Osteocyte (in vitro differentiated cells): ENCODE data around the gene RALGPS1. TPM values are rescaled to one million over a fixed set of nuclear protein-coding genes. Genes with fewer than 3 reads are reported as not detected.

Source experiments
- DNase-seq: peaks from one replicate; pipeline ENCODE4 v3.0.0; 2021; ENCODE audit warnings: mixed read lengths; ENCODE audit not compliant: unreplicated experiment; ENCODE audit errors: extremely low spot score
- H3K27ac Mint-ChIP-seq: one replicate; pipeline ENCODE4 v1.8.0; 2021; ENCODE audit warnings: mild to moderate bottlenecking, mixed read lengths; ENCODE audit not compliant: unreplicated experiment
- H3K27me3 Mint-ChIP-seq: one replicate; pipeline ENCODE4 v1.8.0; 2021; ENCODE audit warnings: mixed read lengths; ENCODE audit not compliant: unreplicated experiment
- H3K36me3 Mint-ChIP-seq: one replicate; pipeline ENCODE4 v1.8.0; 2021; ENCODE audit warnings: mixed read lengths; ENCODE audit not compliant: unreplicated experiment
- H3K4me1 Mint-ChIP-seq: one replicate; pipeline ENCODE4 v1.8.0; 2021; ENCODE audit warnings: mixed read lengths; ENCODE audit not compliant: unreplicated experiment
- H3K4me3 Mint-ChIP-seq: one replicate; pipeline ENCODE4 v1.8.0; 2021; ENCODE audit warnings: mild to moderate bottlenecking, moderate library complexity, mixed read lengths; ENCODE audit not compliant: unreplicated experiment
- H3K9me3 Mint-ChIP-seq: one replicate; pipeline ENCODE4 v1.8.0; 2021; ENCODE audit warnings: mixed read lengths; ENCODE audit not compliant: unreplicated experiment
- total RNA-seq: library from RNA; stranded (reverse); gene quantifications from 2 replicates; pipeline ENCODE4 v1.2.1, GENCODE V29; 2021
- TF ChIP-seq, protein P1 (sequence below): fragments of 200-600 bp; sonication (generic); IDR thresholded peaks from 2 replicates; pipeline ENCODE4 v1.5.0; 2021; ENCODE audit warnings: antibody characterized with exemption, mild to moderate bottlenecking, moderate library complexity

Gene RALGPS1
- total RNA-seq, 1 donor from 2014 or later, result 9.9 TPM

DNA sequence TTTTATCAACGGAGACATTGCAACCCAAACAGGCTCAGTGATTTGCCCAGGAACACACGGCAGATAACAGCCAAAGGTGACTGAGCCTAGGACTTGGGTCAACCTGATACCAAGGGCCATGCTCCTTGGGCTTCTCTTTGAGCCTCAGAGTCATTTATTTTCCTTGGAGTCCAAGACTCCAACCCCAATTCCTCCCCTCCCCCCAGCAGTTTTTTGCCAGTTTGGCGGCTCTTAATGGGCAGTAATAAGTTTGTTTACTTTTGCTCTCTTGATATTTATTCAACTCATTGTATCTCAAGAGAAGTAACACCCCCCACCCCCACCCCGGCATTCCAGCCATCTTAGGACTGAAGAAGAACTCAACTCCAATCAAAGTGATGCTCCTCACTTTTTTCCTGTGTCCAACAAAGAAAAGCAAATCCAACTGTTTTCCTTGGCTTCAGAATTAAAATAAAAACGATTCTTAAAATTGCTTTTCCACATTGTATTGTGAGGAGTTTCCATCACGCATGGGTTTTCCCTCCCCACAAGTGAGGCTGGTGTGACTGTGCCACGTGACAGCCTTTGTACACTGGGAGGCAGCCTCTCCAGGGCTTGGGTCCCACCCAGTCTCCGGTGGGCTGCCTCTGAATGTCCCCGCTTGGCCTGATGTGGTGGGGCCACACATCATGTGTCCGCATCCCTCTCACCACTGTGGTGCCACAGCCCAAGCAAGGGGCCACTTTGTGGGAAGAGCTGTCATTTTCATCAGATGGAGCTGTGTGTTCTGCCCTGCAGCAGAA is 198.8 kb downstream of the RALGPS1 start:
- no peaks in the 10 kb centered on the region for H3K9me3 Mint-ChIP-seq
- peak overlapping the region; percentile 71 for H3K27ac Mint-ChIP-seq
- H3K36me3 Mint-ChIP-seq, result peaks cover 3% of the 10 kb centered on the region
- peaks cover 18% of the 10 kb centered on the region for H3K4me1 Mint-ChIP-seq
- H3K4me3 Mint-ChIP-seq, result no peak overlapping the region
- H3K27me3 Mint-ChIP-seq, result no peaks in the 10 kb centered on the region
- DNase-seq, result no peak
- TF ChIP-seq, protein P1, sequence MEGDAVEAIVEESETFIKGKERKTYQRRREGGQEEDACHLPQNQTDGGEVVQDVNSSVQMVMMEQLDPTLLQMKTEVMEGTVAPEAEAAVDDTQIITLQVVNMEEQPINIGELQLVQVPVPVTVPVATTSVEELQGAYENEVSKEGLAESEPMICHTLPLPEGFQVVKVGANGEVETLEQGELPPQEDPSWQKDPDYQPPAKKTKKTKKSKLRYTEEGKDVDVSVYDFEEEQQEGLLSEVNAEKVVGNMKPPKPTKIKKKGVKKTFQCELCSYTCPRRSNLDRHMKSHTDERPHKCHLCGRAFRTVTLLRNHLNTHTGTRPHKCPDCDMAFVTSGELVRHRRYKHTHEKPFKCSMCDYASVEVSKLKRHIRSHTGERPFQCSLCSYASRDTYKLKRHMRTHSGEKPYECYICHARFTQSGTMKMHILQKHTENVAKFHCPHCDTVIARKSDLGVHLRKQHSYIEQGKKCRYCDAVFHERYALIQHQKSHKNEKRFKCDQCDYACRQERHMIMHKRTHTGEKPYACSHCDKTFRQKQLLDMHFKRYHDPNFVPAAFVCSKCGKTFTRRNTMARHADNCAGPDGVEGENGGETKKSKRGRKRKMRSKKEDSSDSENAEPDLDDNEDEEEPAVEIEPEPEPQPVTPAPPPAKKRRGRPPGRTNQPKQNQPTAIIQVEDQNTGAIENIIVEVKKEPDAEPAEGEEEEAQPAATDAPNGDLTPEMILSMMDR, result no peak

DNA sequence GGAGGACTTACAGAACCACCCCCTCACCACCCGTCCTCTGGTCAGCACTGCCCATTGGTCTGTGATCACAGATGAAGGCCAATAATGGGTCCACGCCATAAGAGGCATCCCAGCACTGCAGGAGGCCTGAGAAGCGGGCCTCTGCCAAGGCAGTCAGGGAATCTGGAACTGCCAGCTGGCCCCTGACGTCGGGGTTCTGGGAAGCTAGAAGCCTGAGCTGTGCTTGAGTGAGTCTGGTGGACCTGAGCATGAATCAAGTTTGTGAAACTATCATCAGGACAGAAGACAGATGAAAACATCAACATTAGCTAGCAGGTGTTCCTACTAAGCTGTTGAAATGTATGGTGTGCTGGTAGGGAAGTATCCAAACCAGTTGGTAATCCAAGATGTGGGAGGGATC is 200.0 kb downstream of the RALGPS1 start:
- DNase-seq, result no peak
- Mint-ChIP-seq H3K27ac (no peak overlapping the region), H3K9me3 (no peaks in the 10 kb centered on the region), H3K4me3 (no peak overlapping the region), H3K36me3 (no peaks in the 10 kb centered on the region), H3K4me1 (peaks cover 18% of the 10 kb centered on the region), H3K27me3 (no peaks in the 10 kb centered on the region)
- TF ChIP-seq, protein P1, result no peak

DNA sequence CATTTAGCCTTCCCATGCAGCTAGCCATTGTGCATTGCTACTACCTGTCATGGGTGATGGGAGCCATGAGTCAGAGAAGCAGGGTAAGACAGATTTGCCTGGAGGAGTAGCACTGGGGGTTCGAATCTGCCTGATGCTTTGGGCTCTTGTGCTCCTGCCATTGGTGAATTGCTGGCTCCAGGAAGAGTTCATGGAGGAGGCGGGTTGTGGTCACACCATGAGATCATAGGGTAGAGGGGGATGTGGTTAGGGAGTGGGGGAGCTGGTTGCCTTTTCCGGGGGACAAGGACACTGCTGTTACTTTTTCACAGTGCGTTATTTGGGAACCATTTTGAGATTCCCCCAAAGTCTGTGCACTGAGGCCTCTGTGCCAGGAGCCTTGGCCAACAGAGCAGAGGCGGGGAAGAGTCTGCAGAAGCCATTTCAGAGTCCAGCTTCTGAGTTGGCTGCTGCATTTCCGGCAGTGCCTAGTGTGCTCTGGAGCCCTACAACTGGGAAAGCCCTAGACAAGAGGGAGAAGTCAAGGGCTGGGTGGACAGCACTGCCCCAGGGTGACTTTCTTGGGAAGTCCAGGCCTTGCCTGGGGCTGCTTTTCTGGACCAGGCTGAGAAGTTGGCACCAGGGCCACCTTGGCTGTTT is 201.6 kb downstream of the RALGPS1 start:
- H3K27me3 Mint-ChIP-seq, result no peaks in the 10 kb centered on the region
- no peaks in the 10 kb centered on the region for H3K9me3 Mint-ChIP-seq
- TF ChIP-seq, protein P1, result no peak
- H3K4me1 Mint-ChIP-seq, result peaks cover 25% of the 10 kb centered on the region
- no peak for DNase-seq
- H3K36me3 Mint-ChIP-seq, result peaks cover 2% of the 10 kb centered on the region
- H3K4me3 Mint-ChIP-seq, result no peak overlapping the region
- no peak overlapping the region for H3K27ac Mint-ChIP-seq

DNA sequence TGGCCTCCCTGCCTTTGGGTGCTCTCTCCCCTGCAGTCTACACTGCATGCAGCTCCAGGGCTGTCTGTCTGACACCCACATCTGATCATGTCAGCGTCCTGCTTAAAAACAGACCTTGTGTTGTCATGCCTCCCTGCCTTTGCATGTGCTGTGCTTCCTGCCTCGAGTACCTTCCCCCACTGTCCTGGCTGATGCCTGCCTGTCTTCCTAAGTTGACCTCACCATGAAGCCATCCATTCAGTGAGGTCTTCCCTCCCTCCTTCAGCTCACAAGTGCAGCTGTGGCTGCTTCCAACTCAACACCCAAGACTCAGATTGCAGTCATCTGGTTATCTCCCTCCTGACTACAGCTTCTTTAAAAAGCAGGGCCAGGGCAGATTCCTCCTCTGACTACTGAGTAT is 202.4 kb downstream of the RALGPS1 start:
- H3K4me1 Mint-ChIP-seq, result peaks cover 32% of the 10 kb centered on the region
- H3K27me3 Mint-ChIP-seq, result no peaks in the 10 kb centered on the region
- peaks cover 2% of the 10 kb centered on the region for H3K36me3 Mint-ChIP-seq
- no peak overlapping the region for H3K4me3 Mint-ChIP-seq
- no peaks in the 10 kb centered on the region for H3K9me3 Mint-ChIP-seq
- no peak for DNase-seq
- TF ChIP-seq, protein P1, result no peak
- no peak overlapping the region for H3K27ac Mint-ChIP-seq

DNA sequence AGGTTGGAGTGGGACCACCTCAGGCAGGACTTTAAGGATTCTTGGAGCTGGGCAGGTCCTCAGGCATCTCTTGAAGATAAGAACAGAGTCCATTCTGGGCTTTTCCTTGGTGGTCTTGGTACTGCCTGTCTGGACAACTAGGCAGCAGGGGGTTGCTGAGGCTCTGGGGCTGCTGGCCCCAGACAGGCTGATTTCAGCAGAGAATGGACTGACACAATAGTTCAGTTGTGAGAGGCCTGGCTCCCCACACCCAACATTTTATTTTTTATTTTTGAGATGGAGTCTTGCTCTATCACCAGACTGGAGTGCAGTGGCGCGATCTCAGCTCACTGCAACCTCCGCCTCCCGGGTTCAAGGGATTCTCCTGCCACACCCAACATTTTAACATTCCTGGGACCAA is 203.2 kb downstream of the RALGPS1 start:
- Mint-ChIP-seq H3K9me3 (no peaks in the 10 kb centered on the region), H3K36me3 (peaks cover 2% of the 10 kb centered on the region), H3K27me3 (no peaks in the 10 kb centered on the region), H3K27ac (no peak overlapping the region), H3K4me3 (no peak overlapping the region), H3K4me1 (peaks cover 35% of the 10 kb centered on the region)
- no peak for DNase-seq
- TF ChIP-seq, protein P1, result no peak
